GM12891 (cell line): ENCODE data around the gene SHANK2. TPM values are rescaled to one million over a fixed set of nuclear protein-coding genes. Genes with fewer than 3 reads are reported as not detected.

Source experiments
- DNase-seq: peaks from one replicate; pipeline ENCODE4 v3.0.0; 2011; ENCODE audit warnings: low spot score; ENCODE audit not compliant: insufficient read length
- FAIRE-seq: peaks from 2 replicates; lab custom pipeline; 2011; peaks lifted over from hg19 to GRCh38; lab: Jason Lieb, UNC
- PAX5 ChIP-seq: IDR thresholded peaks from 2 replicates; pipeline ENCODE4 v1.6.1; 2011; ENCODE audit warnings: low read length, moderate library complexity, mild to moderate bottlenecking; ENCODE audit not compliant: insufficient read depth, severe bottlenecking
- POLR2A ChIP-seq: IDR thresholded peaks from 2 replicates; pipeline ENCODE4 v1.6.1; 2011; ENCODE audit warnings: low read depth, low read length, control low read depth
- POLR2AphosphoS5 ChIP-seq: IDR thresholded peaks from 2 replicates; pipeline ENCODE4 v1.6.1; 2011; ENCODE audit warnings: low read depth, low read length, control low read depth
- POU2F2 ChIP-seq: IDR thresholded peaks from 2 replicates; pipeline ENCODE4 v1.6.1; 2011; ENCODE audit warnings: low read depth, mild to moderate bottlenecking, control low read depth, low read length, moderate library complexity
- SPI1 ChIP-seq: IDR thresholded peaks from 2 replicates; pipeline ENCODE4 v1.6.1; 2011; ENCODE audit warnings: low read depth, low read length, control low read depth
- TAF1 ChIP-seq: IDR thresholded peaks from 2 replicates; pipeline ENCODE4 v1.6.1; 2011; ENCODE audit warnings: low read depth, low read length, control low read depth
- polyA plus RNA-seq: library from polyadenylated mRNA; unstranded; fragments of >200 nt; gene quantifications from one replicate; pipeline ENCODE4 v1.2.1, GENCODE V29; 2012; ENCODE audit warnings: low read depth, missing spikeins, inconsistent platforms; ENCODE audit not compliant: missing spikeins

Gene SHANK2
- polyA plus RNA-seq, result 0.13 TPM

GRCh38 chr11:71252269-71252769, at the start of gene SHANK2:
Gene SHANK2 (minus strand): TSS chr11:71252577. CDS start chr11:71147326, 105,251 bp downstream.
- no peak for FAIRE-seq
- TF ChIP-seq TAF1 (no peak), PAX5 (no peak), POLR2A (no peak), POLR2AphosphoS5 (no peak), SPI1 (no peak), POU2F2 (no peak)
- peak; percentile 32 for DNase-seq

- FAIRE-seq, result no peak
- no peak for DNase-seq
- no peak for TF ChIP-seq POU2F2
- no peak for TF ChIP-seq POLR2A
- no peak for TF ChIP-seq TAF1
- no peak for TF ChIP-seq POLR2AphosphoS5
- TF ChIP-seq SPI1, result no peak
- no peak for TF ChIP-seq PAX5
These were observed 49.6 kb upstream of the SHANK2 start for GRCh38 chr11:71301858-71302533.

DNA sequence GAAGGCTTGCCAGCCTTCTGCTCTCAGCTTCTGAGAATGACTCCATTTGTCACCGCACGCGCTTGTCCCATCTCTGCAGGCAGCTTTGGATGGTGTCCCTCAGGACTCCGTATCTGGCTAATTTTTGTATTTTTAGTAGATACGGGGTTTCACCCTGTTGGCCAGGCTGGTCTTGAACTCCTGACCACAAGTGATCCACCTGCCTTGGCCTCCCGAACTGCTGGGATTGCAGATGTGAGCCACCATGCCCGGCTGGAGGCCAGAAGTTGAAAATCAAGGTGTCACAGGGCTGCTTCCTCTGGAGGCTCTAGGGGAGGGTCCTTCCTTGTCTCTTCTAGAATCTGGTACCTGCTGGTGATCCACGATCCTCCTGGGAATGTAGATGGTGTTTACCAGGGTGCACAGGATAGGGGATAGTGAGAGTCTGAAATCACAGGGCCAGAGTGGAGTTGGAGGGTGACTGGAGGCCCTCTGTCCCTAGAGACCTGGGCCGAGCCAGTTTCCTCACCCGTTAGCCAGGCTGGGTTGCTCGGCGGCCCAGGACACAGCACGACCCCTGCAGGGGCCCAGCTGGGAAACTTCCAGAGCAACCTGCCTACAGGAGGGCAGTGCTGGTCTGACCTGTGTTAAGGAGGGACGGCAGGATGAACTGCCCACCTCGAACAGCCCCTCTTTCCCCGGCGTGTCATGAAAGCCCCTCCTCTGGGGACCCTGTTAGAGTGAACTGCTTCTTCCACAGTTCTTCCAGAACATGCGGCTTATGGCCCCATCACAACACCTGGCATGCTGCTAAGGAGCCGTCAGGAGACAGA, 48.9 kb upstream of the SHANK2 start:
- no peak for DNase-seq
- TF ChIP-seq POLR2A (no peak), POU2F2 (no peak), POLR2AphosphoS5 (no peak), PAX5 (no peak), SPI1 (no peak)
- FAIRE-seq, result no peak

GRCh38 chr11:71300187-71300586, 47.8 kb upstream of the SHANK2 start:
- DNase-seq (no peak), FAIRE-seq (no peak)
- TF ChIP-seq PAX5 (no peak), POLR2AphosphoS5 (no peak), POU2F2 (no peak), TAF1 (no peak), SPI1 (no peak), POLR2A (no peak)

- FAIRE-seq (no peak), DNase-seq (no peak)
- no peak for TF ChIP-seq SPI1
- TF ChIP-seq PAX5, result no peak
- TF ChIP-seq POLR2A, result no peak
- no peak for TF ChIP-seq POU2F2
- no peak for TF ChIP-seq POLR2AphosphoS5
- TF ChIP-seq TAF1, result no peak
These were observed 46.4 kb upstream of the SHANK2 start for GRCh38 chr11:71298761-71299181.

GRCh38 chr11:71298016-71298550, 45.7 kb upstream of the SHANK2 start:
- no peak for DNase-seq
- TF ChIP-seq SPI1 (no peak), POLR2AphosphoS5 (no peak), POLR2A (no peak), TAF1 (no peak), POU2F2 (no peak), PAX5 (no peak)
- FAIRE-seq, result no peak

GRCh38 chr11:71294846-71295600, 42.6 kb upstream of the SHANK2 start:
- TF ChIP-seq POLR2A (no peak), TAF1 (no peak), PAX5 (no peak), POLR2AphosphoS5 (no peak), SPI1 (no peak)
- FAIRE-seq, result no peak
- no peak for DNase-seq

GRCh38 chr11:71293961-71294782, 41.8 kb upstream of the SHANK2 start:
- TF ChIP-seq PAX5 (no peak), POLR2A (no peak), POLR2AphosphoS5 (no peak), SPI1 (no peak), TAF1 (no peak), POU2F2 (no peak)
- FAIRE-seq (no peak), DNase-seq (no peak)
